Measurements from ENCODE around the gene ROPN1B. TPM values are rescaled to one million over a fixed set of nuclear protein-coding genes. Genes with fewer than 3 reads are reported as not detected.
"Not testable (repeated sequence)": the region's sequence is repeated elsewhere in the genome, so short reads cannot be mapped to it uniquely, and the experiment has no call there.

The ROPN1B gene
- total RNA-seq, 6 donors from 2014 or later: 0.76 to 6.3 (median 2.0) TPM; not detected in 2

DNA sequence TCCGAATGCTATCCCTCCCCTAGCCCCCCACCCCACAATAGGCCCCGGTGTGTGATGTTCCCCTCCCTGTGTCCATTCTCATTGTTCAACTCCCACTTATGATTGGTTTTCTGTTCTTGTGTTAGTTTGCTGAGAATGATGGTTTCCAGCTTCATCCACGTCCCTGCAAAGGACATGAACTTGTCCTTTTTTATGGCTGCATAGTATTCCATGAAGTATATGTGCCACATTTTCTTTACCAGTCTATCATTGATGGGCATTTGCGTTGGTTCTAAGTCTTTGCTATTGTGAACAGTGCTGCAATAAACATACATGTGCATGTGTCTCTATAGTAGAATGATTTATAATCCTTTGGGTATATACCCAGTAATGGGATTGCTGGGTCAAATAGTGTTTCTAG is 12.0 kb upstream of the ROPN1B start:
- DNase-seq; ATAC-seq (ENCODE audit: low FRiP score in 2 of 2): not testable (repeated sequence)
- peaks cover 0 to 12% (median 1%) of the 10 kb centered on the region in 4 donors for H3K27me3 ChIP-seq

DNA sequence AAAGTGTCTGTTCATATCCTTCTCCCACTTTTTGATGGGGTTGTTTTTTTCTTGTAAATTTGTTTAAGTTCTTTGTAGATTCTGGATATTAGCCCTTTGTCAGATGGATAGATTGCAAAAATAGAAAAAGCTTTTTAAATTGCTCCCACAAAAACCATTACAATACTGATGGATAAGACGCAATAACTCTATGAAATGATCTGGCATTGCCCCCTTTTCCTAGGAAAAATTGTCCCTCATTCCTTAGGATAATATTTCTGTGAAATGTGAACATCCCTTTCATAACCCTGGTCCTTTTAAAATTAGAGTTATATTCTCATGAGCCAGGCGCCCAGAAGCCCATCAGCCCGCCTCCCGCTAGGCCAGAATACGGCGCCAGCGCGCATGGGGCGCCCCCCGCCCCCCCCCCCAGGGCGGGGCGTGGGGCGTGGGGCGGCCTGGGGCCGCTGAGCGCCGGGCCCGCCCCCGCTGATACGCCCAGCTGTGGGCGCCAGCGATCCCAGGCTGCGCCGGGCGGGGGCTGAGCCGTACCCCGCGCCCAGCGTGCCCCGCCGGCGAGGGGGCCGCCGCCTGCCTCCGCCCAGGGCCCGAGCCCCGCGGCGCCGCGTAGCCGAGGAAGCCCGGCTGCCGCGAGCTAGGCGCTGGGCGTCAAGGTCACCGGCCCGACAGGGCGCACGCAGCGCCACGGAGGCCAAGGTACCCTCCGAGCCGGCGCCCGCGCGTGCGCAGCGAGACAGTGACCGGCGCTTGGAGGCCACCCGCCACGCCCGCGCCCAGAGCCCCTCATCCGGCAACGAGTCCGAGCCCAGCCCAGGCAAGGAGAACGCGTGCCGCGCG is 11.1 kb upstream of the ROPN1B start:
- H3K36me3 ChIP-seq: no peaks in the 10 kb centered on the region
- H3K4me3 ChIP-seq: peak overlapping the region in 2 of 4 donors; percentile 4 to 20
- ATAC-seq (ENCODE audit: low FRiP score in 2 of 2): no peak
- H3K27me3 ChIP-seq: peaks cover 0 to 12% (median 1%) of the 10 kb centered on the region in 4 donors
- no peaks in the 10 kb centered on the region for H3K9me3 ChIP-seq
- DNase-seq: peak in 1 of 2 donors; percentile 76
- H3K27ac ChIP-seq: no peak overlapping the region
- H3K4me1 ChIP-seq: peaks cover 0 to 7% (median 0%) of the 10 kb centered on the region in 4 donors
- 18 to 21% methylated on average over 16 to 21 of the region's 75 CpGs for WGBS, 2 donors
- TF ChIP-seq POLR2A (IDR thresholded peaks at IDR 0.05) (no peak), POLR2AphosphoS5 (IDR thresholded peaks at IDR 0.05) (no peak), EP300 (IDR thresholded peaks at IDR 0.05) (no peak)
- TF ChIP-seq, protein P1, sequence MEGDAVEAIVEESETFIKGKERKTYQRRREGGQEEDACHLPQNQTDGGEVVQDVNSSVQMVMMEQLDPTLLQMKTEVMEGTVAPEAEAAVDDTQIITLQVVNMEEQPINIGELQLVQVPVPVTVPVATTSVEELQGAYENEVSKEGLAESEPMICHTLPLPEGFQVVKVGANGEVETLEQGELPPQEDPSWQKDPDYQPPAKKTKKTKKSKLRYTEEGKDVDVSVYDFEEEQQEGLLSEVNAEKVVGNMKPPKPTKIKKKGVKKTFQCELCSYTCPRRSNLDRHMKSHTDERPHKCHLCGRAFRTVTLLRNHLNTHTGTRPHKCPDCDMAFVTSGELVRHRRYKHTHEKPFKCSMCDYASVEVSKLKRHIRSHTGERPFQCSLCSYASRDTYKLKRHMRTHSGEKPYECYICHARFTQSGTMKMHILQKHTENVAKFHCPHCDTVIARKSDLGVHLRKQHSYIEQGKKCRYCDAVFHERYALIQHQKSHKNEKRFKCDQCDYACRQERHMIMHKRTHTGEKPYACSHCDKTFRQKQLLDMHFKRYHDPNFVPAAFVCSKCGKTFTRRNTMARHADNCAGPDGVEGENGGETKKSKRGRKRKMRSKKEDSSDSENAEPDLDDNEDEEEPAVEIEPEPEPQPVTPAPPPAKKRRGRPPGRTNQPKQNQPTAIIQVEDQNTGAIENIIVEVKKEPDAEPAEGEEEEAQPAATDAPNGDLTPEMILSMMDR (IDR thresholded peaks at IDR 0.05): no peak

More for the DNA sequence above, 12.0 kb upstream of the ROPN1B start:
- H3K4me1 ChIP-seq, H3K4me3 ChIP-seq, H3K36me3 ChIP-seq, H3K9me3 ChIP-seq, H3K27ac ChIP-seq: not testable (repeated sequence)
- 92 to 95% methylated on average over 4 of the region's 4 CpGs for WGBS, 2 donors

DNA sequence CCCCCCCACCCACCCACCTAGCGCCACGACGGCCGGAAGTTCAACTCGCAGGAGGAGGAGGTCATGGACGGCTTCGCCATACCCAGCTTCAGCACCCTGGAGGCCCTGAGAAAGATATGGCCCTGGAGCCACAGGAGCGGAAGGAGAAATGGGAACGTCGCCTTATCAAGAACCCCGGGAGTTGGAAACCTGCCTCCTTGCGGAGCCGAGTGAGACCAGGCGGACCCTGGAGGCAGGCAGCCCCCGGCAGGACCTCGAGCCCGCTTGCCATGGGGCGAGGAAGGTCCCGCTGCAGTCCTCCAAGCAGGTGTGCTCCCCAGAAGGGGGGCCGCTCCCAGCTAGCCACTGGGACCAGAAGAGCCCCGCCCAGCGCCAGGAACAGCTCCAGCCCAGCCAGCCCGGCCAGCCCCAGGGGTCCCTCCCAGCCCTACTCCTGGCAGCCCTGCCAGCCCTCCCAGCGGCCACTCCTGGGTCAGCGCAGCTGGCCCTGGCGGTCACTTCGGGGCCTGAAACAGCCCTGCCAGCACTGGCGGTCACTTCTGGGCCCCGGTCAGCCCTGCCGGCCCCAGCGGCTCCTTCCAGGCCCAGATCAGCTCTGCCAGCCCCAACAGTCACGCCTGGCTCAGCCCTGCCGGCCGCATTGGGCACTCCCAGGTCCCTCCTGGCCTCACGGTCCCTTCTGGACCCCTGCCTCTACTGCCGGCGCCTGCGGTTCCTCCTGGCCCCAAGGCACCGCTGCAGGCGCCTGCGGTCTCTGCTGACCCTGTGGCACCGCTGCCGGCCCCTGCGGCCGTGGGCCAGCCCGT is 10.3 kb upstream of the ROPN1B start:
- TF ChIP-seq, protein P1 (IDR thresholded peaks at IDR 0.05): no peak
- TF ChIP-seq POLR2A (IDR thresholded peaks at IDR 0.05): no peak
- TF ChIP-seq EP300 (IDR thresholded peaks at IDR 0.05): no peak
- TF ChIP-seq POLR2AphosphoS5 (IDR thresholded peaks at IDR 0.05): no peak
- H3K27me3 ChIP-seq: peaks cover 0 to 12% (median 1%) of the 10 kb centered on the region in 4 donors
- peak overlapping the region in 2 of 4 donors; percentile 4 to 20 for H3K4me3 ChIP-seq
- WGBS, 2 donors: 82 to 92% methylated on average over 27 to 39 of the region's 46 CpGs
- H3K9me3 ChIP-seq: no peaks in the 10 kb centered on the region
- no peaks in the 10 kb centered on the region for H3K36me3 ChIP-seq
- peak in 1 of 2 donors; percentile 76 for DNase-seq
- peaks cover 0 to 7% (median 0%) of the 10 kb centered on the region in 4 donors for H3K4me1 ChIP-seq
- peak in 1 of 2 donors; percentile 4 for ATAC-seq (ENCODE audit: low FRiP score in 2 of 2)
- no peak overlapping the region for H3K27ac ChIP-seq

DNA sequence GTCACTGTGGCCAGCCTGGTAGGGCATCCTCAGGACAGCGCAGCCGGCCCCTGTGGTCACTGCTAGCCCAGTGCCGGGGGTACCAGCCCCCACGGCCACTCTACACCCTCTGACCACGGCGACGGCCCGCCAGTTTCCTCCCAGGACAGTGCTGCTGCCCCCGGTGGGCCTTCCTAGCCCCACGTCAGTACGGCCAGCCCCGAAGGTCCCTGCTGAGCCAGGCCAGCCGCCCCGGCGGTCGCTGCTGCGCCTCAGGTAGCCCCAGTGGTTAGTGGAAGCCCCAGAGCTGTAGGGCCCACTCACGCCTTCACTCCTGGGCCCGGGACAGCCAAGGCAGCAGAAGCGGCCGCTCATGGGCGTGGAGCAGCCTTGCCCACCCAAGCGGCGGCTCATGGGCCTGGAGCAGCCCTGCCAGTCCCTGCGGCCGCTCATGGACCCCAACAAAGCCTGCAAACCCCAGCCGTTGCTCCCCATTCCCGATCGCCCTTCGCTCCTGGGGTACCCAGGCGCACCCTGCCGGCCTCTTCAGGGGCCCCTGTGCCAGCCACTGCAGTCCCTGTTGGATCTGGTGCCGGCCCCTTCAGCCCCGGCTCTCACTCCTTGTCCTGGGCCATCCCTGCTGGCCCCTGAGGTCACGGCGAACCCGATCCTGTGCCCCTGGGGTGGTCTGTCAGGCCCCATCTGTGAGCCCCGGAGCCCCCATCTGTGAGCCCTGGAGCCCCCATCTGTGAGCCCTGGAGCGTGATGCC is 9.5 kb upstream of the ROPN1B start:
- TF ChIP-seq, protein P1 (IDR thresholded peaks at IDR 0.05): no peak
- TF ChIP-seq POLR2AphosphoS5 (IDR thresholded peaks at IDR 0.05): no peak
- WGBS, 2 donors: 90 to 93% methylated on average over 6 to 15 of the region's 39 CpGs
- H3K4me1 ChIP-seq: peaks cover 0 to 7% (median 0%) of the 10 kb centered on the region in 4 donors
- H3K36me3 ChIP-seq: no peaks in the 10 kb centered on the region
- no peak overlapping the region for H3K4me3 ChIP-seq
- H3K27me3 ChIP-seq: peaks cover 0 to 12% (median 1%) of the 10 kb centered on the region in 4 donors
- H3K27ac ChIP-seq: no peak overlapping the region
- ATAC-seq (ENCODE audit: low FRiP score in 2 of 2) (peak in 1 of 2 donors; percentile 5), DNase-seq (peak in 1 of 2 donors; percentile 81)
- no peaks in the 10 kb centered on the region for H3K9me3 ChIP-seq
